NCI-H2171 treated with DMSO at 0.1 percent for 48 hours (cell line): ENCODE data around the gene FAM78A.
"Not testable (repeated sequence)": the region's sequence is repeated elsewhere in the genome, so short reads cannot be mapped to it uniquely, and the experiment has no call there.

Experiments
- DNase-seq: peaks from one replicate; lab custom pipeline; 2025; lab: John Stamatoyannopoulos, UW

Gene FAM78A

GRCh38 chr9:131281119-131281965 is 5.0 kb upstream of the FAM78A start:
- no peak for DNase-seq

GRCh38 chr9:131280660-131281059 is 4.3 kb upstream of the FAM78A start:
- no peak for DNase-seq

GRCh38 chr9:131279863-131280570 is 3.7 kb upstream of the FAM78A start:
- no peak for DNase-seq

- no peak for DNase-seq
These were observed 3.0 kb upstream of the FAM78A start for GRCh38 chr9:131279196-131279862.

GRCh38 chr9:131278702-131279111 is 2.4 kb upstream of the FAM78A start:
- no peak for DNase-seq

- DNase-seq, result peak; percentile 95
These were observed 1.8 kb upstream of the FAM78A start for GRCh38 chr9:131277910-131278701.

- no peak for DNase-seq
These were observed 1.1 kb upstream of the FAM78A start for GRCh38 chr9:131277287-131277909.

GRCh38 chr9:131276891-131277286 is 579 bp upstream of the FAM78A start:
- no peak for DNase-seq

GRCh38 chr9:131275332-131276093 is 797 bp downstream of the FAM78A start:
- no peak for DNase-seq

- no peak for DNase-seq
These were observed 1.5 kb downstream of the FAM78A start for GRCh38 chr9:131274674-131275331.

- DNase-seq, result no peak
These were observed 2.2 kb downstream of the FAM78A start for GRCh38 chr9:131273856-131274673.

- no peak for DNase-seq
These were observed 3.0 kb downstream of the FAM78A start for GRCh38 chr9:131273146-131273855.

- no peak for DNase-seq
These were observed 4.1 kb downstream of the FAM78A start for GRCh38 chr9:131272212-131272611.

- no peak for DNase-seq
These were observed 4.8 kb downstream of the FAM78A start for GRCh38 chr9:131271506-131271931.

GRCh38 chr9:131271016-131271273 is 5.4 kb downstream of the FAM78A start:
- not testable (repeated sequence) for DNase-seq

GRCh38 chr9:131270171-131271015 is 5.9 kb downstream of the FAM78A start:
- no peak for DNase-seq

- peak; percentile 18 for DNase-seq
These were observed 9.8 kb downstream of the FAM78A start for GRCh38 chr9:131266266-131267229.
